Measurements from ENCODE around the gene TMBIM1. TPM values are rescaled to one million over a fixed set of nuclear protein-coding genes. Genes with fewer than 3 reads are reported as not detected.
"Not testable (repeated sequence)": the region's sequence is repeated elsewhere in the genome, so short reads cannot be mapped to it uniquely, and the experiment has no call there.

The TMBIM1 gene
- total RNA-seq, 1 donor from 2014 or later, result 211 TPM

DNA sequence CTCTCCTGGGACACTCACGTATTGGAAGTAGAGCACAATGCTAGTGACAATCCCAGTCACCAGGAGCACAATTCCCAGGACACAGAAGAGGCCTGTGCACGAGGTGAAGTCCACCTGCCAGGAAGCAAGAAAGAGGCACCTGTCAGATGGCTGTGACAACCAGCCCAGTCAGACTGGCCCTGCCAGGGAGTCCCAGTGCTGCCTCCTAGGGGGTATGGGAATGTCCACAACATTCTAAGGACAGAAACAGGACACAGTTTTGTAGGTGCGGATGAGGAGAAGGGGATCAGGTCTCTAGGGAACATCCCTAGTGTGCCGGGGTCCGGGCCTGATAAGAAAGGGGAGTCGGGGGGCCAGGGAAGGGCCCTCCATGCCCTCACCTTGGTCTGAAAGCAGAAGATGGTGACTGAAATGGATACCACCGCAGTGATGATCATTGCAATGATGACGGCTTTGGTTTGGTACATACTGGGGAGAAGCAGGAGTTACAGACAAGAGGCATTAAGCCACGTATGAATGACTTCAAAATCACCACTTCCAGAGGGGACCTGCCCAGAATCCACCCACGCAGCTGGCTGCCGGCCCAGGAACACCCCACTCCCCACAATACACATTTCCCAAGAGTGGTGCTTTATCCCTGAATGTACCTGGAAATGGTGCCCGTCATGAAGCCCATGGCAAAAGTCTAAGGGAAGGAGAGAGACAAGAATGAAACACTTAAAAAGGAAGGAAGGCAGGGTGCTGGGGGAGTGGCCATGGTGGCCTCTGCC is 15.1 kb downstream of the TMBIM1 start:
- ATAC-seq (no peak), DNase-seq (ENCODE audit: low spot score) (no peak)
- intact Hi-C loops (cut with DNase I), result no loop called here

GRCh38 chr2:218275371-218276072 is 16.8 kb downstream of the TMBIM1 start:
- ATAC-seq, result no peak
- intact Hi-C loops (cut with DNase I), result no loop called here
- DNase-seq (ENCODE audit: low spot score), result no peak

DNA sequence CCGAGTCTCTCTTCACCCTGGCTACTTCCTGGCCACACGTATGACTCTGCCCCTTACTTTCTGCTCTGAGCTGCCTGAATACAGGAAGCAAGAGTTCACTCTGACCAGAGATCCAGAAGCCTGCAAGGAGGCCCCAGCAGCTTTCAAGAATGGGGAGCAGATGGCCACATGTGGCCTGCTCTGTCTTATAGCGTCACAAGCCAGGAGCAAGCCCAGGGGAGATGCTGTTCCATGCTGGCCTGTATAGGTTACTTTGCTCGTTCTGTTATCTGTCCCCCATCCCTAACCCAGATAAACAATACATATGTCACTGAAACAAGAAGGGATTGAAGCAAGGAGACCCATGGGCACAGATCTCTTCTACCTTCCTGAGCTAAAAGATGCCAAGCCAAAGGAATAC is 17.7 kb downstream of the TMBIM1 start:
- intact Hi-C loops (cut with DNase I), result no loop called here

DNA sequence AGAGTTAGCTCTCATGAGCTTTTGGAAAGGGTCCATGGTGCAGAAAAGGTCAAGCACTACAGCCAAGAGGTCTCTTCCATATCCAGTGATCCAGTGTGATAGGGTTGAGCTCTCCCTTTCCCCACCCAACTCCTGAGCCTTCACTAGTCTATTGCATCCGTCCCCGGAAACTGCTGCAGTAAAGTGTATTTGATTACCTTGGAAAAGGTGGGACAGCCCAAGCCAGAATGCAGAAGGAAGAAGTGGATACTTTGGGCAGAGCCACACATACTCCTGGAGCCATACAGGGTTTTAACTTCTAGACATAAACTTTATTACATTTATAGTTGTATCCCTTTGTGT is 18.4 kb downstream of the TMBIM1 start:
- intact Hi-C loops (cut with DNase I), result no loop called here
- DNase-seq (ENCODE audit: low spot score), result no peak
- ATAC-seq, result no peak

More for the DNA sequence above, 17.7 kb downstream of the TMBIM1 start:
- DNase-seq (ENCODE audit: low spot score) (no peak), ATAC-seq (no peak)

DNA sequence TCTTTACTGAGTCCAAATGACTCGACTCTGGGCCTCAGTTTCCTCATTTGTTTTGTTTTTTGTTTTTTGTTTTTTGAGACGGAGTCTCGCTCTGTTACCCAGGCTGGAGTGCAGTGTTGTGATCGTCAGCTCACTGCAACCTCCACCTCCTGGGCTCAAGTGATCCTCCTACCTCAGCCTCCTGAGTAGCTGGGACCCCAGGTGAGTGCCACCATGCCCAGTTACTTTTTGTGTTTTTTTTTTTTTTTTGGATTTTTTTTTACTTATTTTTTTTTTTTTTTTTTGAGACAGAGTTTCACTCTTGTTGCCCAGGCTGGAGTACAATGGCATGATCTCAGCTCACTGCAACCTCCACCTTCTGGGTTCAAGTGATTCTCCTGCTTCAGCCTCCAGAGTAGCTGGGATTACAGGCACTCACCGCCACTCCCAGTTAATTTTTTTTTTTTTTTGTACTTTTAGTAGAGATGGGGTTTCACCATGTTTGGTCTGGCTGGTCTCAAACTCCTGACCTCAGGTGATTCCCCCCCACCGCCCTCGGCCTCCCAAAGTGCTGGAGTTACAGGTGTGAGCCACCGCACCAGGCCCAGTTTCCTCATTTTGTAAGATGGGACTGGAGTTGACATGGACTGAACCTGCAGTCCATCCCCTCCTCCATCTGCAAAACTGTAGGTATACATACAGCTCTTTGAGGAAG is 18.9 kb downstream of the TMBIM1 start:
- DNase-seq (ENCODE audit: low spot score); intact Hi-C loops (cut with DNase I); ATAC-seq: not testable (repeated sequence)

DNA sequence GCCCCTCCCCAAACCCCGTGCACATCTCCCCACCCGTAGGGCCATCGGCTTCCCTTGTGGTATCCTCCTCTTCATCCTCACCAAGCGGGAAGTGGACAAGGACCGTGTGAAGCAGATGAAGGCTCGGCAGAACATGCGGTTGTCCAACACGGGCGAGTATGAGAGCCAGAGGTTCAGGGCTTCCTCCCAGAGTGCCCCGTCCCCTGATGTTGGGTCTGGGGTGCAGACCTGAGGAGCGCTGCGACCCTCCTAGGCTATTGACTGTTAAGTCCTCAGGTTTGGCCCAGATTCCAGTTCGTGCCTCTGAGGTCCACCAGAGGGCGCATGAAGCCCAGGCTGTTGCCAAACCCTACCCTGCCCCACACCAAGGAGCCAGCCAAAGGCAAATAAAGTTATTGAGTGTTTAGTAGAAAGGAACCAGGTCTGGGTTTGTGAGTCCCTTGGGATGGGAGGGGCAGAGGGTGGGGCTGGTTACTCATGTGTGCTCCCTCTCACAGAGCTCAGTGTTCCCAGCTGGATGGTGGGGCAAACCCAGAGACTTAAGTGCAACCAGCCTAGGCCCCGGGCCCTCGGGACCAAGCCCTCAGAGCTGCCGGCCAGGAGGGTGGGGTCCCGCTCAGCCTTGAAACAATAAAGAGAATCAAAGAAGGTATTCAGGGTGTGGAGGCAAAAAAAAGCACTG is 19.6 kb downstream of the TMBIM1 start:
- intact Hi-C loops (cut with DNase I), result no loop called here
- ATAC-seq (peak; percentile 75), DNase-seq (ENCODE audit: low spot score) (peak; percentile 91)

GRCh38 chr2:218271865-218272530 is 20.3 kb downstream of the TMBIM1 start:
- intact Hi-C loops (cut with DNase I), result no loop called here
- DNase-seq (ENCODE audit: low spot score) (no peak), ATAC-seq (no peak)

GRCh38 chr2:218271487-218271797 is 20.9 kb downstream of the TMBIM1 start:
- DNase-seq (ENCODE audit: low spot score), result no peak
- intact Hi-C loops (cut with DNase I), result no loop called here
- no peak for ATAC-seq

DNA sequence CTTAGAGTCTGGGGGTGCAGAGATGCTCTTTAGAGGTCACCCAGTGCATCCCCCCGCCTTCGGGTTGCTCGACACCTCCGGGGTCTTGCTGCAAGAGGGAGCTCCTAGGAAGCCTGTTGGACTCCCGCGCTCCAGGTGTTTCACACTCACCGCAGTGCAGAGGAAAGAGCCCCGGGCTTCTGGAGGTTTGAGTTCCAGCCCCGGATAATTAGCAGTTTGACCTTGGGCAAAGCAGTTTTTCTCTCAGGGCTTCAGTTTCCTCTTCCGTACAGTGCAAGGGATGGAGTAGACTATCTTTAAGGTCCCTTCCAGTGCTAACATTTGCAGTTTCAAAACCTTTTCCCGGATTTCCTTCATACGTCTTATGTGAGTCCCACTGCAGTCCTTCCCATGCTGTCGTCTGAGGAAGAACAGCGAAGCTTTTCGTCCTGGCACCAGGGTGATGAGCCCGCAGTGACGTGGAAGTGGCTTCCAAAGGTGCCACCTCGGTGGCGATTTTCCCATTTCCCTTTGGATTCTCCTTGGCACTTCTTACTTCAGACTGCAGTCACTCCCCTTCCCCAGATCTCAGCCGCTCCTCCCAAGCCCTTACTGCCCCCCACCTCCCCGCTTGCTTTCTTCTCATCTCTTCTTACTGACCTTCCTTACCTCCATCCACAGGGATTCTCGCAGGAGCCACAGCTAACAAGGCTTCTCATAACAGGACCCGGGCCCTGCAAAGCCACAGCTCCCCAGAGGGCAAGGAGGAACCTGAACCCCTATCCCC is 21.4 kb downstream of the TMBIM1 start:
- intact Hi-C loops (cut with DNase I), result no loop called here
- ATAC-seq, result no peak
- peak; percentile 74 for DNase-seq (ENCODE audit: low spot score)

- intact Hi-C loops (cut with DNase I), result loop anchor here (10.0 kb wide), 1 partner anchor 85 kb away; no protein-coding TSS in a partner anchor
- DNase-seq (ENCODE audit: low spot score) (peak; percentile 100), ATAC-seq (peak; percentile 95)
Observed at GRCh38 chr2:218269900-218270720, 22.2 kb downstream of the TMBIM1 start, which contains the start of the genes AAMP and PNKD. TSS of gene AAMP (minus strand) at chr2:218270137. CDS start at chr2:218270086, 51 bp downstream. TSS of gene PNKD (plus strand) at chr2:218270519. CDS start at chr2:218270536, 17 bp downstream.

- no peak for DNase-seq (ENCODE audit: low spot score)
- intact Hi-C loops (cut with DNase I), result loop anchor here (10.0 kb wide), 1 partner anchor 82 kb away; no protein-coding TSS in a partner anchor
- ATAC-seq, result no peak
Observed at GRCh38 chr2:218267259-218267658, 25.0 kb downstream of the TMBIM1 start.

GRCh38 chr2:218266316-218266979 is 25.9 kb downstream of the TMBIM1 start:
- intact Hi-C loops (cut with DNase I), result loop anchor here (10.0 kb wide), 1 partner anchor 82 kb away; no protein-coding TSS in a partner anchor
- DNase-seq (ENCODE audit: low spot score) (peak; percentile 60), ATAC-seq (no peak)

- intact Hi-C loops (cut with DNase I), result loop anchor here (10.0 kb wide), 1 partner anchor 81 kb away; no protein-coding TSS in a partner anchor
Observed at GRCh38 chr2:218265626-218266025, 26.7 kb downstream of the TMBIM1 start.

GRCh38 chr2:218264773-218265561 is 27.3 kb downstream of the TMBIM1 start:
- ATAC-seq, result no peak
- intact Hi-C loops (cut with DNase I), result loop anchor here (10.0 kb wide), 1 partner anchor 80 kb away; no protein-coding TSS in a partner anchor

More at GRCh38 chr2:218265626-218266025, 26.7 kb downstream of the TMBIM1 start:
- DNase-seq (ENCODE audit: low spot score) (peak; percentile 50), ATAC-seq (no peak)

GRCh38 chr2:218263817-218264641 is 28.3 kb downstream of the TMBIM1 start:
- DNase-seq (ENCODE audit: low spot score), result peak; percentile 45
- ATAC-seq, result no peak

More at GRCh38 chr2:218264773-218265561, 27.3 kb downstream of the TMBIM1 start:
- peak; percentile 53 for DNase-seq (ENCODE audit: low spot score)

More at GRCh38 chr2:218263817-218264641, 28.3 kb downstream of the TMBIM1 start:
- intact Hi-C loops (cut with DNase I), result loop anchor here (10.0 kb wide), 1 partner anchor 79 kb away; no protein-coding TSS in a partner anchor

Data from sciatic nerve (tissue), 2 donors.